GM18526 (cell line): Measurements from ENCODE around the gene SYT6.

Experiments
- POLR2A ChIP-seq: IDR thresholded peaks from 3 replicates; pipeline ENCODE4 v1.6.1; 2011; ENCODE audit not compliant: insufficient read length; ENCODE audit errors: extremely low read depth

The SYT6 gene

GRCh38 chr1:114113411-114114184 is 40.1 kb downstream of the SYT6 start:
- TF ChIP-seq POLR2A: no peak

- no peak for TF ChIP-seq POLR2A
Measured at GRCh38 chr1:114112775-114113174, 40.9 kb downstream of the SYT6 start.

- TF ChIP-seq POLR2A: no peak
Measured at GRCh38 chr1:114111731-114112641, 41.7 kb downstream of the SYT6 start.

- TF ChIP-seq POLR2A: no peak
Measured at GRCh38 chr1:114109981-114110380, 43.7 kb downstream of the SYT6 start.

DNA sequence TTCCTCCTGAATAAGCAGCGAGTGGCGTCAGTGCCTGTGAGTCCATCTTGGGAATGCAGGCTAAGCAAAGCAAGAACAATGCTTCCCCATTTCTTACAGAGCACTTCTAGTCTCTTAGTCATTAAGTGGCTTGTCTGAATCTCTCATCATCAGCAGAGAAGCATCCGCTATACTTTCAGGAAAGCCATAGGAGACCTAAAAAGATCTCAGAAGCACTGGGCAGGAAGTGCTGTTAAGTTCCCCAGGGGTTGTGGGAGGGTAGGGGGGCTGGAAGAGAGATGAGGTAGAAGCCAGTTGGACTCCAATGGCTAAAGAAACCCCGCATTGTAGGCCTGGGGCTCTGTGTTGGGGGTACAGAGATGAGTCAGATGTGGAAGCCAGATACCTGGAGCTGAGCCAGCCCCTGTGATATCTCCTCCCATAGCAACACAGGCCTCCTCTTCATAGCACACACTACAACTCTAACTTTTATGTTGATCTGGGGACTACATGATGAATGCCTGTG is 44.9 kb downstream of the SYT6 start:
- TF ChIP-seq POLR2A: no peak

DNA sequence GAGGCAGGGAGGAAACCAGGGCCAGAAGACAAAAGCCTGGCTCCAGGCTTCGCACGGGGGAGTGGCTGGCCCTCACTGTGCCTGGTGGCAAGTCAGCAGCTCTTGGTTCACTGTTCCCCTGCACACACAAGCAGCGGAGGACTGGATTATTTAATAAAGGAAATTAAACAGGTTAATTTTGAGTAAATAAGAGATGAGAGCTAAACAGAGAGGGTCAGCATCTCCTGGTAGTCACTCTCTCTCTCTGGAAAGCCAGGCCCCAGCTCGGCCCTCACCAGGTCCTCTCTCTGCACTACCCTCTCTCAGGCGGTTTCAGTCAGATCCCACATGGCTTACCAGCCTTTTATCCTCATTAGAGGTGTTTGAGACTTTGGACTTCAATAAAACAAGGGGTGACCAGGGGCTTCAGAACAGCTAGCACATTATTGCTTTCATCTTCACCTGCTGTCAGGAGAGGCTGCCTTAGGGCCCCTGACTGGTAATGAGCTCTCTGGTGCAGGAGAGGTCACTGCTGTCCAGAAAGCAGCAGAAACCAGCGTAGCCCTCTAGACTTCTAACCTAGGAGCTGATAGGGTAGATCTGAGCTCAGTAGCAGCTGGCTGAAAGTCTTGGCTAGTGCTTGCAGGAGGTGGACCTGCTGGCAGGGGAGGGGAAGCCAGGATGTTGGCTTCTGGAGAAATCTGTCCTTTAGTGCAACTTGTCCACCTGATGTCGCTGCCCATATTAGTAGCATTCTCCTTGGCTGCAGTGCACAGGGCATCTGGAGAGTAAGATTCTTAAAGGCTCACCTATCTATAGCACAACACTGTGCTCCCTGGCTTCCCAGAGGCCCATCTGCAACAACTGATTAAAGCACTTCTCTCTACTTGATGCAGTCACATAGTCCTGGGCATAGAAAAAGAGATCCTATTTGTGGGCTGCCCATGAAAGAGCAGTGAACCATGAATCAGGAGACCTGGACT is 45.9 kb downstream of the SYT6 start:
- no peak for TF ChIP-seq POLR2A

- no peak for TF ChIP-seq POLR2A
Measured at GRCh38 chr1:114105421-114105979, 48.2 kb downstream of the SYT6 start.

- no peak for TF ChIP-seq POLR2A
Measured at GRCh38 chr1:114104949-114105348, 48.7 kb downstream of the SYT6 start.

GRCh38 chr1:114103992-114104391 is 49.7 kb downstream of the SYT6 start:
- no peak for TF ChIP-seq POLR2A

GRCh38 chr1:114102136-114102535 is 51.5 kb downstream of the SYT6 start:
- no peak for TF ChIP-seq POLR2A

DNA sequence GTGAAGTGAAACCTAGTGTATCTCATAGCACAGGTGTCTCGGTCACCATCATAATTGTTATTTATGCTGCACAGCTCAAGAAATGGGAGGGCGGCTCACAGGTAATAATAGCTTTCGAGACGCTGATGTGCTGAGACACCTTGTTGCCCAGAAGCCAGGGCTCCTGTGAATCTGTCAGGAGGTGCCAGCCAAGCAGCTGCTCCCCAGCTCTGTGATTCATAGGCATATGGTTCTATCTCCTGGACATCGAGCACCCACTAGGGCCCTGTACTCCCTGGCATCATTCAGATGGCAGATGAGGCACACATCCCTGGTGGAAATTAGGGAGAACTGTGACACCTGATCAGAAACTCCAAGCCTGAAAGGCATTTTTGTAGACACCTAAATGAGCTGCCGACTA is 53.5 kb downstream of the SYT6 start:
- TF ChIP-seq POLR2A: no peak

- no peak for TF ChIP-seq POLR2A
Measured at GRCh38 chr1:114099268-114099667, 54.4 kb downstream of the SYT6 start.

DNA sequence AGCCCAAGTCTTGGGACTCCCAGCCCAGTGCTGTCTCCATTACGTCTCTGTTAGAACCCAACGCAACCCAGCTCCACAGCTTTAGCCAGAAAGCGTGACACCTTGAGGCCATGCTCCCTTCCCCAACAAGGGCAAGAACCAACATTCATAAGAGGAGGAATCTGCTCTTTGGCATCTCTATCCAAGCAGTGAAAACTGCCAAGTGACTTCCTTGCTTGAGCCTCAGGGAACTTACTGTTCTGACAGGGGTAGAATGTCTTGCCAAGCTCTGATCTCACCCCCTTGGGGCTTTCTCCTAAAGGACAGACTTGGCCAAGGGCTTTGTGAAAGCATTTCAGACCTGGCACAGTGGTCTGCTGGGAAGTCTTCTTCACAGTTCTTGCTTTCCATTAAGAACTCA is 56.6 kb downstream of the SYT6 start:
- TF ChIP-seq POLR2A: no peak

- no peak for TF ChIP-seq POLR2A
Measured at GRCh38 chr1:114094675-114095074, 59.0 kb downstream of the SYT6 start.

GRCh38 chr1:114094363-114094634 is 59.4 kb downstream of the SYT6 start:
- no peak for TF ChIP-seq POLR2A
